Measurements from ENCODE around the gene GRIN2A.

DNA sequence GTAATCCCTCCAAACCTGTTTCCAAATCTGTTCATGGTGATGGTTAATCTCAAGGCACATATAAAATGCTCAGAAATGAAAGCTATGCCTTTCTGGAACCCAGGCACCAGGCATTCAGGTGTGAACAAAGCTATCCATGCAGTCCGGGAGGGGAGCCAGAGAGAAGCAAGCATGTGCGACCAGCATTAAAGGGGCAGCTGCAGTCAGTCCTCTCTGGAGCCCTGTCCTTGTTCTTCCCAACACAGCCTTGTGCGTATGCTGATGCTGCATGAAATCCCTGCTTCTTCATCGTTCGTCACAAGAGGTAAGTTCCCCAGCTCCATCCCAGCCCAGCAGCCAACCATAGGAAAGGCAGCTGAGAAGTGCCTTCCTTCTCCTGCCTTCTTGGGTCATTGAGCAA, 148.7 kb downstream of the GRIN2A start:
- TF ChIP-seq ATF2 (IDR thresholded peaks at IDR 0.05; ENCODE audit: low read length) (no peak), ATF3 (IDR thresholded peaks at IDR 0.05; ENCODE audit: insufficient read depth, low read depth, low read length) (no peak), RNF2 (IDR thresholded peaks at IDR 0.05; ENCODE audit: borderline replicate concordance, low read depth, low read length, missing control alignments, poor library complexity, severe bottlenecking) (no peak), POLR2A (IDR thresholded peaks at IDR 0.05; ENCODE audit: control extremely low read depth in 1 of 2, low read depth in 2 of 2, low read length in 2 of 2) (no peak), EGR1 (IDR thresholded peaks at IDR 0.05; ENCODE audit: borderline replicate concordance, low read depth, low read length) (no peak), TAF1 (IDR thresholded peaks at IDR 0.05; ENCODE audit: low read depth, low read length) (no peak), POU5F1 (IDR thresholded peaks at IDR 0.05; ENCODE audit: low read depth, low read length) (no peak), GABPA (IDR thresholded peaks at IDR 0.05; ENCODE audit: borderline replicate concordance, insufficient read depth, low read length) (no peak), SIN3A (conservative IDR thresholded peaks at IDR 0.05 in 1 of 2, IDR thresholded peaks at IDR 0.05 in 1 of 2; ENCODE audit: low read depth in 1 of 2, low read length in 2 of 2) (no peak), TBP (IDR thresholded peaks at IDR 0.05; ENCODE audit: low read depth, low read length) (no peak), EP300 (IDR thresholded peaks at IDR 0.05; ENCODE audit: borderline replicate concordance in 1 of 2, low read depth in 2 of 2, low read length in 2 of 2) (no peak)
- TF ChIP-seq, protein P1, sequence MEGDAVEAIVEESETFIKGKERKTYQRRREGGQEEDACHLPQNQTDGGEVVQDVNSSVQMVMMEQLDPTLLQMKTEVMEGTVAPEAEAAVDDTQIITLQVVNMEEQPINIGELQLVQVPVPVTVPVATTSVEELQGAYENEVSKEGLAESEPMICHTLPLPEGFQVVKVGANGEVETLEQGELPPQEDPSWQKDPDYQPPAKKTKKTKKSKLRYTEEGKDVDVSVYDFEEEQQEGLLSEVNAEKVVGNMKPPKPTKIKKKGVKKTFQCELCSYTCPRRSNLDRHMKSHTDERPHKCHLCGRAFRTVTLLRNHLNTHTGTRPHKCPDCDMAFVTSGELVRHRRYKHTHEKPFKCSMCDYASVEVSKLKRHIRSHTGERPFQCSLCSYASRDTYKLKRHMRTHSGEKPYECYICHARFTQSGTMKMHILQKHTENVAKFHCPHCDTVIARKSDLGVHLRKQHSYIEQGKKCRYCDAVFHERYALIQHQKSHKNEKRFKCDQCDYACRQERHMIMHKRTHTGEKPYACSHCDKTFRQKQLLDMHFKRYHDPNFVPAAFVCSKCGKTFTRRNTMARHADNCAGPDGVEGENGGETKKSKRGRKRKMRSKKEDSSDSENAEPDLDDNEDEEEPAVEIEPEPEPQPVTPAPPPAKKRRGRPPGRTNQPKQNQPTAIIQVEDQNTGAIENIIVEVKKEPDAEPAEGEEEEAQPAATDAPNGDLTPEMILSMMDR (IDR thresholded peaks at IDR 0.05; ENCODE audit: control extremely low read depth in 1 of 3, insufficient read depth in 1 of 3, low read depth in 1 of 3, low read length in 3 of 3): no peak
